ENCODE data around the gene CDH12. TPM values are rescaled to one million over a fixed set of nuclear protein-coding genes. Genes with fewer than 3 reads are reported as not detected.
"Not testable (repeated sequence)": the region's sequence is repeated elsewhere in the genome, so short reads cannot be mapped to it uniquely, and the experiment has no call there.

Gene CDH12
- total RNA-seq, 3 donors from 2014 or later: not detected

DNA sequence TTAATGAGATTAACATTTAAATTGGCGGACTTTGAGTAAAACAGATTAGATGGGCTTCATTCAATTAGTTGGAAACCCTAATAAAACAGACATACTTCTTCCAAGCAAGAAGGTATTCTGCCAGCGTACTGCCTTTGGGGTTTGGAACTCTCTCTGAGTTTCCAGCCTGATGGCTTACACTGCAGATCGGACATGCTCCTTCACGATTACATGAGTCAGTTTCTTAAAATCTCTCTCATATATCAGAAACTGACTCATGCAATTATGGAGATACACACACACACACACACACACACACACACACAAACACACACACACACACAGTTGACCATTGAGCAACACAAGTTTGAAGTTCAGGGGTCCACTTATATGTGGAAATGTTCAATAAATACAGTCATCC lies 789.4 kb downstream of the CDH12 start:
- DNase-seq: no peak
- Mint-ChIP-seq H3K4me1 (ENCODE audit: low read depth) (no peaks in the 10 kb centered on the region), H3K4me3 (no peak overlapping the region), H3K36me3 (ENCODE audit: insufficient read depth) (no peaks in the 10 kb centered on the region), H3K27me3 (ENCODE audit: low read depth) (no peaks in the 10 kb centered on the region), H3K9me3 (peaks cover 8% of the 10 kb centered on the region)
- ATAC-seq: no peak

DNA sequence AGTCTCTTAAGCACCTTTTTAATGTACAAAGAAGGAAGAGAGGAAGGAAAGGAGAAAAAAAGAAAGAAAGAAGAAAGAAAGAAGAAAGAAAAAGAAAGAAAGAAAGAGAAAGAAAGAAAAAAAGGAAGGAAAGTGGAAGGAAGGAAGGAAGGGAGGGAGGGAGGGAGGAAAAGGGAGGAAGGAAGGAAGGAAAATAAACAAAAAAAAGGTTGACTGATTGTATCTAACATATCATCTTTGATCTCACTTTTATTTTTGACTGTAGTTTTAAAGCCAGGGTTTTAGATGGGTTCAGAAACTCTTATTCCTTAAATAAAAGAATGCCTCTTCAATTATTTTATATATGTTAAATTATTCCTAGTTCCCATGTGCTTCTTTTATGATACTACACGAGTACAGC lies 794.5 kb downstream of the CDH12 start:
- peaks cover 10% of the 10 kb centered on the region for H3K9me3 Mint-ChIP-seq

DNA sequence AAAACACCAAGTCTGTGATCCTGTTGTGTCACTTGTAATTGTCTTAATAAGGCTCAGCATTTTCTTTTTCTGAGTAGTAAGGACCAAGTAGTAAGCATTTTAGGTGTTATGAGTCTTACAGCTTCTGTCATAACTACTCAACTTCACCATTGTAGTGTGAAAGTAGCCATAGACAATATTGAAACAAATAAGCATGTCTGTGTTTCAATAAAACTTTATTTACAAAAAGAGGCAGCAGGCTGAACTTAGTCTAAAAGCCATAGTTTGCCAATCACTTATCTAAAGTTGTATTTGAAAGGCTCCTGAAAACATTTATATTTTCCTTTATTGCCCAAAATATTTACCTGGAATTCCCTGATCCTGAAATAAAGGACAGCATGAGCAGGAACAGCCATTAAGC lies 796.1 kb downstream of the CDH12 start:
- Mint-ChIP-seq H3K4me1 (ENCODE audit: low read depth) (no peaks in the 10 kb centered on the region), H3K4me3 (no peak overlapping the region), H3K36me3 (ENCODE audit: insufficient read depth) (no peaks in the 10 kb centered on the region), H3K27me3 (ENCODE audit: low read depth) (no peaks in the 10 kb centered on the region), H3K9me3 (peaks cover 13% of the 10 kb centered on the region)
- ATAC-seq: no peak
- DNase-seq: no peak

More for the DNA sequence above, 794.5 kb downstream of the CDH12 start:
- Mint-ChIP-seq H3K4me1 (ENCODE audit: low read depth) (no peaks in the 10 kb centered on the region), H3K36me3 (ENCODE audit: insufficient read depth) (no peaks in the 10 kb centered on the region), H3K4me3 (no peak overlapping the region), H3K27me3 (ENCODE audit: low read depth) (no peaks in the 10 kb centered on the region)
- ATAC-seq (no peak), DNase-seq (no peak)

DNA sequence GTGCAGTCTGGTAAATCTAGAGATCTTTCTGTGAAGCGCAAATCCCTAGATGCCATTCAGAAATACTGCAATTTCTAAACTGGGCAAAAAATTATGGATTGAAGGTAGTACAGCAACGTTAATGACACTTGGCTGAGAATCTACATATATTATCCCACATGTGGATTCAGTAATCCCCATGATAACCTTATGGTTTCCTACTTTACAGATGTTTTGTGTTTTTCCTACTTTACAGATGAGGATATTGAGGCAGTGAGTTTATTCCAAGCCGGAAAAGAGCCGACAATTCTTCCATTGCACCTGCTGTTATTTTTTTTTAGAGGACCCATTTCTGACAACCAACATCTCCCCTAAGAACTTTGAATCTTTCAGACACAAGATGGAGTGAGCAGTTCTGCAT lies 796.5 kb downstream of the CDH12 start:
- ATAC-seq: no peak
- no peaks in the 10 kb centered on the region for H3K27me3 Mint-ChIP-seq (ENCODE audit: low read depth)

DNA sequence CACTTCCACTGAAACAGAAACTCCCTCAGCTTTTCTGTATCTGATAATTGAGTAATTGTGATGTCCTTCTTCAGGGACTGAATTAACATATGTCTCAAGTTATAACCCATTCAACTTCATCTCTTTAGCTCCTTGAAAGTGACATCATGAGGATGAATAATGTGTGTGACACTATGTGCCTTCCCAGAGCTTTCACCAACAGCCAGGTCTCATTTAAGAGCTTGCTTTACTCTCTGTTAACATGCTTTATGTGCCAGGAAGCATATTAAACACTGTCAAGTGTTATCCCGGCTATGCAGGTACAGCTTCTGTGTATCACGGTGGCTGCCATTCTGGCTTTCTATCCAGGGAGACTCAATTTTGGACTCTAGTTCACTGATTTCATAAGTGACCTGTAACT lies 799.9 kb downstream of the CDH12 start:
- no peaks in the 10 kb centered on the region for H3K4me1 Mint-ChIP-seq (ENCODE audit: low read depth)
- H3K4me3 Mint-ChIP-seq: no peak overlapping the region
- no peak for DNase-seq
- no peak for ATAC-seq
- H3K9me3 Mint-ChIP-seq: peaks cover 27% of the 10 kb centered on the region
- H3K36me3 Mint-ChIP-seq (ENCODE audit: insufficient read depth): no peaks in the 10 kb centered on the region
- no peaks in the 10 kb centered on the region for H3K27me3 Mint-ChIP-seq (ENCODE audit: low read depth)

More for the DNA sequence above, 796.5 kb downstream of the CDH12 start:
- no peak for DNase-seq
- Mint-ChIP-seq H3K9me3 (peaks cover 13% of the 10 kb centered on the region), H3K36me3 (ENCODE audit: insufficient read depth) (no peaks in the 10 kb centered on the region), H3K4me3 (no peak overlapping the region), H3K4me1 (ENCODE audit: low read depth) (no peaks in the 10 kb centered on the region)

DNA sequence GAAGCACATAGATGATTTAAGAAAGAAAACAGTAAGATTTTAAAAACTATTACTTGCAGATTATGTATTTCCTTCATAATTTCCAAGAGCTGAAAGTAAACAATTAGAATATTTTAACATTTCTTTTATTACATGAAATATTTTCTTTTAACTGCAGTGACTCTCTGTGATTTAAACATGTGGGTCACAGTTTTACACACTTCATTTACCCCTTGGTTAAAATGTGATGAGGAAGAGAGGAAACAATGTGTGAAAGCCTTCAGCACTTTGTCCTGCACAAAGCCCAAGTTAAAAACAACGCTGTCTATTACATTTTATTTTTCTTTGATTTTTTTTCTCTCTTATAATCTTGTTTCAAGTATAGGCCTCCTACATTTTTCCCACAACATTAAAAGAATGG lies 801.3 kb downstream of the CDH12 start:
- ATAC-seq (no peak), DNase-seq (no peak)
- H3K9me3 Mint-ChIP-seq: peaks cover 26% of the 10 kb centered on the region
- H3K27me3 Mint-ChIP-seq (ENCODE audit: low read depth): no peaks in the 10 kb centered on the region
- H3K36me3 Mint-ChIP-seq (ENCODE audit: insufficient read depth): no peaks in the 10 kb centered on the region
- H3K4me3 Mint-ChIP-seq: no peak overlapping the region
- no peaks in the 10 kb centered on the region for H3K4me1 Mint-ChIP-seq (ENCODE audit: low read depth)

DNA sequence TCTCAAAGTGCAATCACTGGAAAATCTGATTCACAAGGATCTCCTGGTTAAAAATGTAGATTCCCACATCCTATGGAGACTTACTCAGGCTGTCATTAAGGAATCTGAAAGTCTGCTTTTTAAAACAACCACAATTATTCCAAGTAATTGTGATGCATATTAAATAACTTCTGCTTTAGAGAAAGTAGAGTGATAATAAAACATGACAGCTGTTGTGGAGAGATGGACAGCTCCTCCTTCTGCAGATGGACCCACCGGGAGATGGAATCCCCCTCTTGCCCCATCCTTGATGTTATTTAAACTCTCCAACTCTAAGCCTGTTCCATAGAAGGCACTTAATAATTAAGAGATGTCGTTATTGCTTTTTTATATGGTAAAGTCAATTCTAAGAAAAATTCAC lies 802.2 kb downstream of the CDH12 start:
- no peak for DNase-seq
- peaks cover 17% of the 10 kb centered on the region for H3K9me3 Mint-ChIP-seq
- no peaks in the 10 kb centered on the region for H3K36me3 Mint-ChIP-seq (ENCODE audit: insufficient read depth)
- ATAC-seq: no peak
- no peak overlapping the region for H3K4me3 Mint-ChIP-seq
- H3K27me3 Mint-ChIP-seq (ENCODE audit: low read depth): no peaks in the 10 kb centered on the region
- H3K4me1 Mint-ChIP-seq (ENCODE audit: low read depth): no peaks in the 10 kb centered on the region

DNA sequence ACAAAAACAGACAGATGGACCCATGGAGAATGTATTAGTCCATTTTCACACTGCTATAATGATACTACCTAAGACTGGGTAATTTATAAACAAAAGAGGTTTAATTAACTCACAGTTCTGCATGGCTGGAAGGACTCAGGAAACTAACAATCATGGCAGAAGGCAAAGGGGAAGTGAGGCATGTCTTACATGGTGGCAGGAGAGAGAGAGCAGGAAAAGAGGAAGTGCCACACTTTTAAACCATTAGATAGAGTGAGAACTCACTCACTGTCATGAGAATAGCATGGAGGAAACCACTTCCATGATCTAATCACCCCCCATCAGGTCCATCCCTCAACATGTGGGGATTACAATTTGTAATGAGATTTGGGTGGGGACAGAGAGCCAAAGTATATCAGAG lies 808.9 kb downstream of the CDH12 start:
- no peak for DNase-seq
- Mint-ChIP-seq H3K4me3 (no peak overlapping the region), H3K9me3 (peaks cover 37% of the 10 kb centered on the region), H3K27me3 (ENCODE audit: low read depth) (no peaks in the 10 kb centered on the region), H3K36me3 (ENCODE audit: insufficient read depth) (no peaks in the 10 kb centered on the region), H3K4me1 (ENCODE audit: low read depth) (no peaks in the 10 kb centered on the region)
- no peak for ATAC-seq

DNA sequence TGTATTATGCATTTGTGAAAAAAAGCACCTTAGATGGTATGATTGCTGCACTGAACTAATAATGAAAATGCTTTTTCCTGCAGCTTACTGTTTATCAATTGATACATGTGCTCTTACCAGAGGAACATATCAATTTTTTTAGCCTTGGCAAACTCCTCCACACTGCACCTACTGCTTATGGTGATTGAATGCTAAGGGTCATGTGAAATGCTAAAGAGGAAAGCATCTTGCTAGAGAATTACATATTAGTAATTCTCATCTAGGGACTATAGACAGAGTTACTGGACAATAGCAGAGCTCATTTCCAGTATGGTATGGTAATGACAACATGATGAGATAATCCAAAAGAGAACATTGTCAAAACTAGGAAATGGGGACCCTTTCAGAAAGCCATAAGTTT lies 817.1 kb downstream of the CDH12 start:
- DNase-seq (no peak), ATAC-seq (no peak)
- Mint-ChIP-seq H3K27me3 (ENCODE audit: low read depth) (no peaks in the 10 kb centered on the region), H3K36me3 (ENCODE audit: insufficient read depth) (no peaks in the 10 kb centered on the region), H3K4me1 (ENCODE audit: low read depth) (no peaks in the 10 kb centered on the region), H3K4me3 (no peak overlapping the region), H3K9me3 (peaks cover 28% of the 10 kb centered on the region)

DNA sequence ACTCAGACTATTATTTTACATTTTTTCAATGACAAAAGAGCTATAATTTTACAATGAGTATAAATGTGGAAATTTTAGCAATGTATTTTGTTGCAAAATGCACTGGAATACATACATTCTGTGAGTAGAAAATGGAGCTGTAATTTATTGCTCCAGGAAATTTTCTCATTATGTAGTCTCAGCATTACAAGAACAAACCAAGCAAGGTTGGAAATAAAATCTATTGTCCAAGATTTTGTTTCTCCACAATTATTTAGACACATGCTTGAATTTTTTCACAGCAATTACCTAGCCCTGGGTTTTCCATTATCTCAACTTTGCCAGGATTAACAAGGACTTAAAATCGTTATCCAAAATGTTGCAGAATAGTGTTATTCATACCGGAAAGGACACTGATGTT lies 820.1 kb downstream of the CDH12 start:
- no peaks in the 10 kb centered on the region for H3K27me3 Mint-ChIP-seq (ENCODE audit: low read depth)
- H3K9me3 Mint-ChIP-seq: peaks cover 15% of the 10 kb centered on the region
- H3K4me3 Mint-ChIP-seq: no peak overlapping the region
- DNase-seq (no peak), ATAC-seq (no peak)
- no peaks in the 10 kb centered on the region for H3K4me1 Mint-ChIP-seq (ENCODE audit: low read depth)
- no peaks in the 10 kb centered on the region for H3K36me3 Mint-ChIP-seq (ENCODE audit: insufficient read depth)

DNA sequence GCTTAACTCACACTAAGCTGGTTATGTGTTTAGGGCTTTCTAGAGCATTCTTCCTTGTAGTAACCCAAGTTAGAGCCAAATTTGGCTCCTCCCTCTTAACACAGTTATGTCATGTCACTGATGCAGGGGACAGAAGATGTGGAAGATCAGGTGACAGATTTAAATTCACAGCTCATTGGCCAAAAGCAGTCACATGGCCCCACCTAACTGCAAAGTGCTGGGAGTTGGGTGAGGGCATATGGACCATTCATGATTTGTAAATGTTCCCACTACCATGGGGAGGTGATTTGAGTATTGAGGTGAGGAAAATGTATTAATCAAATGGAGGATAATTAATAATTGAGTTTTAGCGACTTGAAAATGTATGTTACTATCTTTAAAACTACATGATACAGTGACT lies 829.4 kb downstream of the CDH12 start:
- no peak for DNase-seq
- H3K36me3 Mint-ChIP-seq (ENCODE audit: insufficient read depth): no peaks in the 10 kb centered on the region
- H3K9me3 Mint-ChIP-seq: peaks cover 12% of the 10 kb centered on the region
- no peaks in the 10 kb centered on the region for H3K27me3 Mint-ChIP-seq (ENCODE audit: low read depth)
- no peaks in the 10 kb centered on the region for H3K4me1 Mint-ChIP-seq (ENCODE audit: low read depth)
- ATAC-seq: no peak
- no peak overlapping the region for H3K4me3 Mint-ChIP-seq

DNA sequence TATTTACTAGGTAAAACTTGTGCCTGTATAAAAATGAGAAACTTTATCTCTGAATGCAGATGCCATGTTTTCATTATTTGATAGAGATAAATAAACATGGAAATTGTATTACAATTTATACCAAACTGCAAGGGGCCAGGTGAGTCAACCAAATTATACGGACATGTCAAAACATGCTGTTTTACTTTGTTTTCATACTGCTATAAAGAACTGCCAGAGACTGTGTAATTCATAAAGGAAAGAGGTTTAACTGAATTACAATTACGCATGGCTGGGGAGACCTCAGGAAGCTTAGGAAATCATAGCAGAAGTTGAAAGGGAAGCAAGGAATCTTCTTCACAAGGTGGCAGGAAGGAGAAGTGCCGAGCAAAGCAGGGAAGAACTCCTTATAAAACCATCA lies 840.3 kb downstream of the CDH12 start:
- not testable (repeated sequence) for DNase-seq; H3K4me3 Mint-ChIP-seq; H3K4me1 Mint-ChIP-seq (ENCODE audit: low read depth); H3K27me3 Mint-ChIP-seq (ENCODE audit: low read depth); H3K36me3 Mint-ChIP-seq (ENCODE audit: insufficient read depth); ATAC-seq
- H3K9me3 Mint-ChIP-seq: peaks cover 10% of the 10 kb centered on the region

DNA sequence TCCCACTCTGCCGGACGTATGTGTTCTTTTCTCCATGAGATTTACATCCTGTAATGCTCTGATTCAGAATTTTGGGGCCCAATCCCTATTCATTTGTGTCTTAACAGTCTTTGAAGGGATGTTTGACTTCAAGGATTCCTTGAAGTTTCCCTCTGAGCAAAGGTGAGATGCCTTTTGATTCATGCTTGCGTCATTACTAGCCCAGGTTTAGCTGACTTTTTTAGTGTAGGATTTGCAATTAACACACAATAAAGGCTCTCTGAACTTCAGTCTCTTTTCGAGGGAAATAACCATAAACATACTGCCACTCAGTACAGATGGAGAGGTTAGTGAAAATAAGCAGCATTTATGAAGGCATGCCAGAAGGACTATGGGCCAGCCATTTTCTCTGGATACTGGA lies 842.3 kb downstream of the CDH12 start:
- H3K4me1 Mint-ChIP-seq (ENCODE audit: low read depth); H3K27me3 Mint-ChIP-seq (ENCODE audit: low read depth); DNase-seq; H3K36me3 Mint-ChIP-seq (ENCODE audit: insufficient read depth); H3K9me3 Mint-ChIP-seq; H3K4me3 Mint-ChIP-seq; ATAC-seq: not testable (repeated sequence)

DNA sequence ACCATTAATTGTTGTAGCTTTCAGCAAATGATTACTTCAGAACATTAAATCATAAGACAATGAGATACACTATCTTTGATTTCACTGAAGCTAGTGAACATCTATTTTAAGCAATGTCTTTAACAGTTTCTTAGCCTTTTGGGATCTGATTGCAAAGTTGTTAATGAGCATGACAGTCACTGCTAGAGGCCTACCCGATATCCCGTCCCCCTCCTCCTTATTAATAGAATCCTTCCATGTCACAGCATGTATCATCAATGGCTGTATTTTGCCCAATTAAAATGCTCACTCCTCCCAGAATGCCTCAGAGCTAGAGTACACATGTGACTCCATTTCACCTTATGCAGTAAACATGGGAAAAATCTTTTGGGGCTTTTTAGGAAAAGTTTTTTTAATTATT lies 852.0 kb downstream of the CDH12 start:
- DNase-seq; H3K4me1 Mint-ChIP-seq (ENCODE audit: low read depth); ATAC-seq; H3K36me3 Mint-ChIP-seq (ENCODE audit: insufficient read depth); H3K4me3 Mint-ChIP-seq; H3K9me3 Mint-ChIP-seq; H3K27me3 Mint-ChIP-seq (ENCODE audit: low read depth): not testable (repeated sequence)

DNA sequence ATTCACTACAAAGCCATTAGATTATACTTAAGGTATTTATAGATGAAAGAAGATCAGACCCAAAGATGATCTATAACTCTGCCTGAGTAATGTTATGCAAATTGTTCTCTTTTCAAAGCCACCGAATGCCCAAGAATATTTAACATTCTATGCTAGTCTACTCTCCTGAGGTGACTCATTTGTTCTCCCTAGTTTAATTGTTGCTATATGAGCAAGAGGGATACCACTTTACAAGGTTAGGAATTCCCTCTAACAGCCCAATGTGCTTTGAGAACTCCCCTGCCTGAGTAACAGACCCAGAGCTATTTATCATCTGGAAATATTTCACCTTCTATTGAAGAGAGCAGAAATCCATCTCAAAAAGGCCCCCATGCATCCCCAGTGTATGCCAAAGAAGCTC lies 867.3 kb downstream of the CDH12 start:
- not testable (repeated sequence) for DNase-seq; H3K27me3 Mint-ChIP-seq (ENCODE audit: low read depth); ATAC-seq; H3K9me3 Mint-ChIP-seq; H3K4me3 Mint-ChIP-seq; H3K4me1 Mint-ChIP-seq (ENCODE audit: low read depth); H3K36me3 Mint-ChIP-seq (ENCODE audit: insufficient read depth)

DNA sequence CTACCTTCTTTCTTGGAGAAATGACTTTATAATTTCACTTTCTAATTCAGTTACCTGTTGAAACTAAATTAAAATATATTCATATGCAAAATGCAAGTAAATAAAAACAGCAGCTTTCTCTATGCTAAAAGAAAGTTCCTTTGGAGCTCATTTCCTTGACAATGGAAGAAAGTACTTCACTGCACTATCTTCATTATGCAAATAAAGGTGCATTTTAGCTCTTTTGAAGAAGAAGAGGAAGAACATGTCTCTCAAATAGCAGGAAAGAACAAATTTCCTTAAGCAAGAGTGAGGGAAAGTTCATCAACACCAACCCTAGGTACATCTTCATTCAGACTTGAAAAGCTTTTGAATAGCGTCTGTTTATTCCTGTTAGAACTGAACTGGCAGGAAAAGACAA lies 901.6 kb downstream of the CDH12 start:
- H3K27me3 Mint-ChIP-seq (ENCODE audit: low read depth); H3K9me3 Mint-ChIP-seq; H3K4me3 Mint-ChIP-seq; ATAC-seq; DNase-seq; H3K36me3 Mint-ChIP-seq (ENCODE audit: insufficient read depth); H3K4me1 Mint-ChIP-seq (ENCODE audit: low read depth): not testable (repeated sequence)

Data from activated T-cell treated with anti-CD3 and anti-CD28 coated beads, Interleukin-2, amount 50 U/mL, for 4 hours (primary cell).